Activated T-helper 9 cell treated with anti-CD3 and anti-CD28 coated beads, Interleukin-2, amount 50 U/mL, for 16 hours (primary cell): ENCODE results near the gene DGKB.
"Not testable (repeated sequence)": the region's sequence is repeated elsewhere in the genome, so short reads cannot be mapped to it uniquely, and the experiment has no call there.

Experiments used
- DNase-seq: peaks from one replicate; pipeline ENCODE4 v3.0.0-alpha.2; 2020; ENCODE audit warnings: low read depth

DGKB gene

DNA sequence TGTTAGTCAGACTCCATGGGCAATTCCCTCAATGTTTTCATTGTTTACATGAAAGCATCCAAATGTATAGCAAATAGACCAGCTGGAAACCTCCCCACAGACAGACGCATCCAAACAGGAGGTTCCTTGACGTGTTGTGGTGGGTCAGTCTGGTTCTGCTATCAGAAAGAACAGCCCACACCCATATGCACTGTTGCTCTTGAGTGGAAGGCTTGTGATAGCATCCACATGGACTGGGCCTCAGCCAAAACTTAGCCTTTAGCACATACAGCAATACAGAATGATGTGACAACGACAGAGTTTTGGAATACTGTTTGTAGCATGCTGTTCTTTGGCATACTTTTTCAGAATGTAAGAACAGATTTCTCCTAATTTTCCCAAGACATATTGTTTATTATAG lies 613.9 kb downstream of the DGKB start:
- no peak for DNase-seq

DNA sequence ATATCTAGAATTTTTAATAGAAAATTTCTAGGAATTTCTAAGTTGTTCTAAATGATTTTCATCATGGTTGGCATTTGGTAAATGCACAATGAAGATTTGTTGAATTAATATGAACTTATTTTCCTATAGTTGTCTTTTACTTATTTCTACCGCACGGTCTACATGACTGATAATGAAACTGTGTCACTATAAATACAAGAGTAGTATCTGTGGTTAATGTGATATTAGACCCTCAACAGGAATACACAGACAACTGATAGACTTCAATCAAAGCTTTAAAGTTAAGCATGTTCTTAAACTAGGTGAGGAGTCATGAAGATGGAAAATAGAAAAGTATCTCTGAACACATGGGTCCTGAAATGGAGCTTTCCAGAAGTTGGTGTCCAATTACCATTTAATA lies 615.2 kb downstream of the DGKB start:
- no peak for DNase-seq

DNA sequence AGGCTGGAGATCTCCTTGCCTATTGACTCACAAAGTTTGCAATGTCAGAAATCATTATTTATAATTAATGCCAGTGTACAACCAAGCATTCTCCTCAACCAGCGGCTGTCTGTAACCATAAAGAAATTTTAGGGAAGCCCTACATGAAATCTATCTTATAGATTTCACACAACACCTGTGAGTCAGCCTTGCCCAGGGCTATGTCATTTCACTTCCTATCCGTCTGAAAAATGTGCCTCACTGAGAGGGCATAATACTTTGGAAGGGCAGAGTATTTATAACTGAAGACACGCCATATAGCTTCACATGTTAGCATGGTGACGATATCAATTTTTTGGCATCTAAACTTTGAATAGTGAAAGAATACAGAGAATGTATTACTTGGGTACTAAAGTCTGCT lies 616.5 kb downstream of the DGKB start:
- no peak for DNase-seq

- DNase-seq = not testable (repeated sequence)
These were observed 623.3 kb downstream of the DGKB start for GRCh38 chr7:14279065-14279871.

DNA sequence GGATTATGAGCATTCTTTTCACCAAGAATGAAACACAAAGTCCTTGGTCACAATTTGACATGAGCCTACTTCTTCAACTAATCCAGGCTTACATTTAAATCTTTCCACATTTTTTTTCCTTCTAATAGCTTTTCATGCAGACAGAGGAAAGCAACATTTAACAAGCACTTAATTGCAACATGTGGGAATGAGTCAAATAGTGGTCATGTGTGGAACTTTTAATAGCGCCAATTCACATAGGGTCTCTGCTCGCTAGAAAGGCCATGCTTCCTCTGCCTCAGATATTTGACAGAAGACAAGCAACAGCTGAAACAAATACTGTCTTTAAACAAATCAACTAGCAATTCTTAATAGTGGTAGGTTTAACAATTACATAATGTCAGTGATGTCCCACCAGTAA lies 627.2 kb downstream of the DGKB start:
- no peak for DNase-seq

GRCh38 chr7:14271441-14271840 lies 631.1 kb downstream of the DGKB start:
- no peak for DNase-seq

DNA sequence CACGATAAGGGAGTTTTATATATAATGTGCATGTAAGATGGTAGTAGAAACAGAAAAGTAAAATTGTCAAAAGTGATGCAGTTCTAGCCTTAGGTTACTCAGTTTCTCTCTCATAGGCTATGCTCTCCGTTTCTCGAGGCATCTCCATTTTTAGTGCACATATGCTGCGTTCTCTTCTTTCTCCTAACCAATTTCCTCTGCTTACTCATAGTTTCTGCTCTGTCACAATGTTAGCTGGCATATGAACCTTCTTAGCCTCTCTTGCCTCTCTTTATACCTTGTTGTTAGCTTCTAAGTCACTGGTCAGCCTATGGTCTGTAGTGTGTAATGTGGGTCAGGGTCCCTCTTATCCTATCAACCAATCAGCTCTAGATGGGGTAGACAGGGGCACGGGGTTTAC lies 632.5 kb downstream of the DGKB start:
- DNase-seq = no peak

DNA sequence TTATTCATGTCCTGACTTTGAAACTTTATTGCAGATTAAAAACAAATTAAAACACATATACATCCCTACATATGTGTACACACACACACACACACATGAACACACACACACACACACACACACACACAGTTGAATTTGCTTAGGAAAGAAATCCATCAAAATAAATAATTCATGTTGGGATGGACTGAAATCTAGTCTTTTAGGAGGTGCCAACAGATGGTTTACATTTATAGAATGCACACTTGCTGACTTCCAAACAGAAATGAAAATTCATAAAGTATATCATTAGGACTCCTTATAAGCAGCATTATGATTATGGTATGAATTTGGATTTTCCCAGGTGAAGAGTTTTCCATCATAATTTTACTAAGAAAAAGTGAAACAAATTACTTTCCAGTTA lies 642.5 kb downstream of the DGKB start:
- no peak for DNase-seq

DNA sequence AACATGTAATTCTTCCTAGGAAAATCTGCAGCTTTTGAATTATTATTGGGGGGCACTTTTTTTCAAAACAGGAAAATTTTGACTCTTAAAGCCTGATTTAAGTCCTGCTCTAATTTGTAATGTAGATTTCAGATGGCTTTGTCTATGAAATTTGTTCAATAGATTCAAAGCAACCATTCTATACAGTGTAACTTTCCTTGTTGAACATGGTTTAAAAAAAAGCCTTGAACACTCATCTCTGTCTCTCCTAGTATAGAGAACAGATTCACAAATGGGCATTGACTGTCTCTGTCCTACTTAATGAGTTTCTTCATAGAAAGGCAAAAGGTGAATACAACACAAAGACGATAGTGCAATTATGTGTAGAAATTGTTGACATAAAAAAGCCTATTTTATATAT lies 643.7 kb downstream of the DGKB start:
- DNase-seq = no peak

DNA sequence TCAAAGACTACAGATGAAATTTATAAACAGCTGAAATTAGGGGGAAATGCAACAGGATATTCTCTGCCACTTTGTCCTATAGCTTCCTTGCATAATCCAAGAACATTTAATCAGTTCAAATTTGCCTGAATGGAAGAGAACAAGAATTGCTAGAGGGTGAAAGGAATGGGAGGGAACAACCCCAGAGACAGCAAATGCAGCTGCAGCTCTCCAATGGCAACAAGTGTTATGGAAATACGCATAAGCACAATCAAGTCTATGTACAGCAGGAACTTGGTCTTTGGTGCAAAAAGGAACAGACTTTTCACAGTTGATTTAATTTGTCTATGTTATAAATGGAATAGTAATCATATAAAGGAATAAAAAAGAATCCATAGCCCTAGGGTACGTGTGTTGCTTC lies 644.1 kb downstream of the DGKB start:
- no peak for DNase-seq

DNA sequence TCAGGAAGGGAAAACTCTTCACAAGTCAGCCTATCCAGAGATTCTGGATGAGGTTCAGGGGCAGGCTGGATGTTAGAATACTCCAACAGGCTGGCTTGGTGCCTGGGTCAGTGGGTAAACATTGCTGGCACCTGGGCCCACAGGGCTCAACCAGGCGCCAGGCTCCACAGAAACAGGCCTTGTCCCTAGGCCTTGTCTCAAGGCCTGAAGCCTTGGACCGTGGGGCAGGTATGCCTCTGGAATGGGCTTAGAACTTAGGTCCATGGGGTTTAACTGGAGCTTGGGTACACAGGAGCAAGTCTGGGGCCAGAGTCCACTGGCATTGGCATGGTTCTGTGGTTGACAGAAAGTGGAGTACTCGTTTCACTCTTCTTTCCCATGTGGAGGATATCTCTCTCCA lies 650.1 kb downstream of the DGKB start:
- DNase-seq = no peak

- no peak for DNase-seq
These were observed 660.4 kb downstream of the DGKB start for GRCh38 chr7:14242175-14242574.

DNA sequence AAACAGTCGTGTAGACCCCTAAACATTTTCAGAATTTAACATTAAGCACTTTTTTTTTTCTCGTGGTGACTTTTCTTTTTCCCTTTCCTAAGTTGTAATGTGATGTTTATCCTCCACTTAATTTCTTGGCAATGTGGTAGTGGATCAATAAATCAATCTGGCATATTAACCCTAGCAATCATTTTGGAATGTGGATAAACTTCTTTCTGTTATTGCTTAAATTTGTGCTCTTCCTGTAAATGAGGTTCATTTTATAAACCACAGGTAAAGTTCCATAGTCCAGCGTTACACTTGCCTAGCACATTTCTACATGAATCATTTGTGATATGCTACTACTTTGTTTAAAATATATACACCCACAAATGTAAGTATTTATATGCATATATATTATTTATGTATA lies 665.7 kb downstream of the DGKB start:
- no peak for DNase-seq

- no peak for DNase-seq
These were observed 667.5 kb downstream of the DGKB start for GRCh38 chr7:14235056-14235455.

GRCh38 chr7:14233868-14234369 lies 668.6 kb downstream of the DGKB start:
- DNase-seq = no peak

DNA sequence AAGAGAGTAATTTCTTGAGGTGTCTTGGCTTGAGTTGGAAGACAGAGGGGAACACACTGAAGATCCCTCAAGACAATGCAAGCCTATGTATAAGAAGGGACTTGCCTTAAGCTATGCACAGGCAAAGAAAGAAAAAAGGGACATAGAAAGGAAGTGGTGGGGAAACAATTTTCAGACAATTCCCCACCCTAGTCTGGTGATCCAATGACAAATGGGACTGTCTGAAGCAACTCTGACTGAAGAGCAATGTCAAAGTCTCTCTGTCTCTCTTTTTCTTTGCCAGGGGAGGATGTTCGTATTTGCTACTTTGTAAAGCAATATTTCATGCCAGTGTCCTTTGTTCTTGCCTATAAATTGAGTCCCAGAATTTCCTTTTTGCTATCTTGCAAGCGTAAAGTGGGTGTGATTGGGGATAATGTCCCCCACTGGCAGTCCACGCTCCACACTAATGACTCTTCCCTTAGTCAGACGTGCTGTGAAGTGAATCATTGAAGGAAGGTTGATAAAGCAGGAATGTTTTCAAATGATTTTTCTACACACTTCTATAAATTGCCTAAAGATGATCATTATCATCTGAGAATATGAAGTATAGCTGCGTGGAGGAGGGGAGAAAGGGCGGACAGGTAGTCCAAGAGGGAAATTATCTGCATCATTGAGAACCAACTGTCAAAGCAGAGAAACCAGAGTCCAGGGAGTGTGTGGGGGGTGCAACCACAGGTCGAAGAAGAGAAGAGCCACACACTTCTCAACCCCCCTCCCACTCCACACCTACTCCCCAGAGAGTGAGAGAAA lies 669.3 kb downstream of the DGKB start:
- no peak for DNase-seq

- no peak for DNase-seq
These were observed 673.5 kb downstream of the DGKB start for GRCh38 chr7:14229047-14229446.

DNA sequence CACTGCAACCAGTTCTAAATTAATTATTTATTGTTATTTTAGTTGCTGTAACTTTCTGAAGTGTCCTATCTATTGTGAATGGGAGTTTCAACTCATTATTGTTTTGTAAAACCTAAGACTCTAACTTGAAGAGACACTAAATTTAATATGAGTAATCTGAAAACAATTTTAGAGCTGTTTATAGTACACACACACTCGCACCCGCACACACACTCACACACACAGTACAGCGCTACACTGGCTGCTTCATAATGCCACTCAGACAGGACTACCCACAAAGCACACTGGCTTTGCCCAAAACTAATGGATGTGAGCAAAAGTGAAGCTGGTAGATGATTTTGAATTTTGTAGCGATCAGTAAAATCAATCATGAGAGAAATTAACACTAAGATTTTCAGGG lies 674.2 kb downstream of the DGKB start:
- DNase-seq = no peak

DNA sequence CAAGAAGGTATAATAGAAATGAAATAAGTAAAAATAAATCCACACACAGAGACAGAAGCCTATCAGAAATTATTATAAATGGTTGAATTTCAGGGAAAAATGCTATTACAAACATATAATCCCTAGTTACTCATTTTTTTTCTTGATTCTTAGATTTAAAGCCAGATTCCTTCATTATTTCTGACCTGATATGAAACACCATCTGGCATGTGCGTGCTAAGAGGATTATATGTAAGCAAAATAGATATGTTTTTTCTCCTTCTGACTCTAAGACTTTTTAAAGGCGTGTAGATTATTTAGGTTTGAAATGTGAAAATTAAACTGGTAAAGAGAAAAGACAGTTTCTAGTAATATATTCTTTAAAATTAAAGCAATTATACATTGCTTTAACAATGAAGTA lies 676.4 kb downstream of the DGKB start:
- DNase-seq = no peak

DNA sequence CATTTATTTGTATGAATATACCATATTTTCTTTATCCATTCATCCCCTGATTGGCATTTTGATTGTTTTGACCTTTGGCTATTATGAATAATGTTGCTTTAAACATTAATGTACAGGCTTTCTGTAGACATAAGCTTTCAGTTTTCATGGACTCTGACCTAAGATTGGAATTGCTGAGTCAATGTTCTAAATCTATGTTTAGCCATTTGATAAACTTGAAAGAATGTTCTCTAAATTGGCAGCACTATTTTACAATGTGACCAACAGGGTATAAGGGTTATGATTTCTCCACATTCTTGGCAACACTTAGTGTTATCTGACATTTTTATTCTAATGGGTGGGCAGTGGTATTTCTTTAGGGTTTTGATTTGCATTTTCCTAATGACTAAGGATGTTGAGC lies 683.4 kb downstream of the DGKB start:
- DNase-seq = no peak

GRCh38 chr7:14218338-14218737 lies 684.2 kb downstream of the DGKB start:
- no peak for DNase-seq

- DNase-seq = no peak
These were observed 692.6 kb downstream of the DGKB start for GRCh38 chr7:14209896-14210484.

GRCh38 chr7:14207711-14208110 lies 694.8 kb downstream of the DGKB start:
- no peak for DNase-seq
